ENCODE measurements around the gene ARHGAP26.

DNA sequence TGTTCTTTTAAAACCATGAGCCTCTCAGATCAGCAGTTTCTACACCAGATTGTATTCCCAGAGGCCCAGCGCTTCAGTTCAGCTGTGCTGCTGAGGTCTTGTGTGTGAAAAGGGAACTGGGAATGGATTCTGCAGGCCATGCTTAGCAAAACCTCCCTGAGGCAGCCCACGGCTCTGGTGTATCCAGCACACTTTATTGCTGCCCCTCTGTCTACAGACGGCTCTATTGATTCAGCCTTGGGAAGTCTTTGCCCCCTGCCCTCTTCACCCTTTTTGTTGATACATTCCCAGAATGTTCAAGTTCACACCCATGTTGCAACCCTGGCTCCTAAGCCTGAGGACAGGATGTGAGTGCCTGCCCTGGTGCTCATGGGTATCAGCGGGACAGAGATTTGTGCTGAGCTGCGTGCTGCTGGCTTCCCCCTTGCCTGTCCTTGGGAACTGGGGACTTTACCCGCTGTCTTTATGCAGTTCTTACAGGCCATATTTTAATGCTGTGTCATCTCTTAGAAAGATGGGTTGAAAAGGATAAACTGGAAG lies 37.3 kb downstream of the ARHGAP26 start:
- no peak for TF ChIP-seq CTCF (IDR thresholded peaks at IDR 0.05)
- TF ChIP-seq POLR2A (IDR thresholded peaks at IDR 0.05) = no peak
- TF ChIP-seq EP300 (IDR thresholded peaks at IDR 0.05) = no peak
